ENCODE measurements around the gene NUB1. TPM values are rescaled to one million over a fixed set of nuclear protein-coding genes. Genes with fewer than 3 reads are reported as not detected.

NUB1 gene
- total RNA-seq, 4 donors from 2014 or later: 27.9 to 51.1 (median 39.1) TPM

GRCh38 chr7:151343516-151343915, 1.9 kb downstream of the NUB1 start:
- DNase-seq: no peak
- Histone ChIP-seq H3K27me3 (no peaks in the 10 kb centered on the region), H3K4me3 (no peak overlapping the region), H3K27ac (no peak overlapping the region), H3K9me3 (no peaks in the 10 kb centered on the region), H3K36me3 (no peaks in the 10 kb centered on the region), H3K4me1 (peaks cover 7 to 9% of the 10 kb centered on the region in 2 donors)
- intact Hi-C loops (cut with DNase I; ENCODE audit: low total_unique reads): no loop called here
- no peak for TF ChIP-seq POLR2A (IDR thresholded peaks at IDR 0.05)
- TF ChIP-seq, protein P1, sequence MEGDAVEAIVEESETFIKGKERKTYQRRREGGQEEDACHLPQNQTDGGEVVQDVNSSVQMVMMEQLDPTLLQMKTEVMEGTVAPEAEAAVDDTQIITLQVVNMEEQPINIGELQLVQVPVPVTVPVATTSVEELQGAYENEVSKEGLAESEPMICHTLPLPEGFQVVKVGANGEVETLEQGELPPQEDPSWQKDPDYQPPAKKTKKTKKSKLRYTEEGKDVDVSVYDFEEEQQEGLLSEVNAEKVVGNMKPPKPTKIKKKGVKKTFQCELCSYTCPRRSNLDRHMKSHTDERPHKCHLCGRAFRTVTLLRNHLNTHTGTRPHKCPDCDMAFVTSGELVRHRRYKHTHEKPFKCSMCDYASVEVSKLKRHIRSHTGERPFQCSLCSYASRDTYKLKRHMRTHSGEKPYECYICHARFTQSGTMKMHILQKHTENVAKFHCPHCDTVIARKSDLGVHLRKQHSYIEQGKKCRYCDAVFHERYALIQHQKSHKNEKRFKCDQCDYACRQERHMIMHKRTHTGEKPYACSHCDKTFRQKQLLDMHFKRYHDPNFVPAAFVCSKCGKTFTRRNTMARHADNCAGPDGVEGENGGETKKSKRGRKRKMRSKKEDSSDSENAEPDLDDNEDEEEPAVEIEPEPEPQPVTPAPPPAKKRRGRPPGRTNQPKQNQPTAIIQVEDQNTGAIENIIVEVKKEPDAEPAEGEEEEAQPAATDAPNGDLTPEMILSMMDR (IDR thresholded peaks at IDR 0.05): no peak

- Histone ChIP-seq H3K4me3 (no peak overlapping the region), H3K36me3 (no peaks in the 10 kb centered on the region), H3K27me3 (no peaks in the 10 kb centered on the region), H3K4me1 (peaks cover 7 to 9% of the 10 kb centered on the region in 2 donors), H3K9me3 (no peaks in the 10 kb centered on the region), H3K27ac (no peak overlapping the region)
- intact Hi-C loops (cut with DNase I; ENCODE audit: low total_unique reads): no loop called here
- TF ChIP-seq POLR2A (IDR thresholded peaks at IDR 0.05): no peak
- TF ChIP-seq, protein P1 (IDR thresholded peaks at IDR 0.05): no peak
- no peak for DNase-seq
Observed at GRCh38 chr7:151345576-151346469, 4.2 kb downstream of the NUB1 start.

DNA sequence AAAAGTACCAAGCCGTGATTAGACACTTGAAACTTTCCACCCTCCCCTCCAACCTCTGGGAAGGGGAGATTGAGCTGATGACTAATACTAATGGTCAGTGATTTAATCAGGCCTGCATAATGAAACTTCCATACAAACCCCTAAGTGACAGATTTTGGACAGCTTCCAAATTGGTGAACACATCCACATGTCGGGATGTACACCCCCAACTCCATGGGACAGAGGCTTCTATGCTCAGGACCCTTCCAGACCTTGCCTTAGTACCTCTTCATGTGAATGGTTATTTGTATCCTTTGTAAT, 4.8 kb downstream of the NUB1 start:
- no peaks in the 10 kb centered on the region for H3K9me3 ChIP-seq
- DNase-seq: no peak
- H3K36me3 ChIP-seq: no peaks in the 10 kb centered on the region
- no peaks in the 10 kb centered on the region for H3K27me3 ChIP-seq
- no peak overlapping the region for H3K27ac ChIP-seq
- TF ChIP-seq, protein P1 (IDR thresholded peaks at IDR 0.05): no peak
- no peak for TF ChIP-seq POLR2A (IDR thresholded peaks at IDR 0.05)
- H3K4me1 ChIP-seq: peaks cover 7 to 9% of the 10 kb centered on the region in 2 donors
- no peak overlapping the region for H3K4me3 ChIP-seq
- intact Hi-C loops (cut with DNase I; ENCODE audit: low total_unique reads): no loop called here

DNA sequence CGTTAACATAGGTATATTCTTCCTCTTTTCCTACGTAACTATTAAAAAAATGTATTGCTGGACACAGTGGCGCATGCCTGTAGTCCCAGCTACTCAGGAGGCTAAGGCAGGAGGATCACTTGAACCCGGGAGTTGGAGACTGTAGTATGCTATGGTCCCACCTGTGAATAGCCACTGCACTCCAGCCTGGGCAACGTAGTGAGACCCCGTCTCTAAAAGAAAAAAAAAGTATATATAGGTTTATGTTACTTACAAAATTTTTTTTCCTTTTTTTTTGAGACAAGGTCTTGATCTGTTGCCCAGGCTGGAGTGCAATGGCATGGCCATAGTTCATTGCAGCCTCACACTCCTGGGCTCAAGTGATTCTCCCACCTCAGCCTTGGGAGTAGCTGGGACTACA, 5.6 kb downstream of the NUB1 start:
- no peak overlapping the region for H3K27ac ChIP-seq
- H3K4me3 ChIP-seq: no peak overlapping the region
- intact Hi-C loops (cut with DNase I; ENCODE audit: low total_unique reads): no loop called here
- peaks cover 7 to 9% of the 10 kb centered on the region in 2 donors for H3K4me1 ChIP-seq
- no peak for TF ChIP-seq POLR2A (IDR thresholded peaks at IDR 0.05)
- TF ChIP-seq, protein P1 (IDR thresholded peaks at IDR 0.05): no peak
- no peaks in the 10 kb centered on the region for H3K27me3 ChIP-seq
- no peak for DNase-seq
- H3K36me3 ChIP-seq: no peaks in the 10 kb centered on the region
- no peaks in the 10 kb centered on the region for H3K9me3 ChIP-seq

GRCh38 chr7:151348970-151349369, 7.4 kb downstream of the NUB1 start:
- no peak overlapping the region for H3K27ac ChIP-seq
- intact Hi-C loops (cut with DNase I; ENCODE audit: low total_unique reads): no loop called here
- no peaks in the 10 kb centered on the region for H3K36me3 ChIP-seq

More at GRCh38 chr7:151348970-151349369, 7.4 kb downstream of the NUB1 start:
- no peak for TF ChIP-seq POLR2A (IDR thresholded peaks at IDR 0.05)
- TF ChIP-seq, protein P1 (IDR thresholded peaks at IDR 0.05): no peak
- no peak overlapping the region for H3K4me3 ChIP-seq
- DNase-seq: no peak
- no peaks in the 10 kb centered on the region for H3K9me3 ChIP-seq
- no peaks in the 10 kb centered on the region for H3K4me1 ChIP-seq
- no peaks in the 10 kb centered on the region for H3K27me3 ChIP-seq
